Activated CD4-positive, alpha-beta T cell treated with anti-CD3 and anti-CD28 coated beads, Interleukin-2, amount 10 ng/mL, durations not matched to agents 24 days and 14 days (primary cell): Measurements from ENCODE around the gene APOBEC3G. TPM values are rescaled to one million over a fixed set of nuclear protein-coding genes. Genes with fewer than 3 reads are reported as not detected.
A peak's percentile ranks its signal among the peaks of the same experiment; 100 is the strongest.

Experiments
- DNase-seq: peaks from one replicate; pipeline ENCODE4 v3.0.0; 2022
- H3K27ac Mint-ChIP-seq: one replicate; pipeline ENCODE4 v1.8.0; 2022; ENCODE audit warnings: mild to moderate bottlenecking, mixed read lengths
- H3K27me3 Mint-ChIP-seq: one replicate; pipeline ENCODE4 v1.8.0; 2022; ENCODE audit warnings: mixed read lengths
- H3K36me3 Mint-ChIP-seq: one replicate; pipeline ENCODE4 v1.8.0; 2022; ENCODE audit warnings: low read depth, mild to moderate bottlenecking, mixed read lengths
- H3K4me1 Mint-ChIP-seq: one replicate; pipeline ENCODE4 v1.8.0; 2021; ENCODE audit warnings: mixed read lengths
- H3K4me3 Mint-ChIP-seq: one replicate; pipeline ENCODE4 v1.8.0; 2022; ENCODE audit warnings: mild to moderate bottlenecking, moderate library complexity, mixed read lengths
- H3K9me3 Mint-ChIP-seq: one replicate; pipeline ENCODE4 v1.8.0; 2021; ENCODE audit warnings: mixed read lengths
- intact Hi-C: fragments of 100-400 bp; cut with micrococcal nuclease; formaldehyde crosslinking; loops from one replicate; pipeline ENCODE4 v1.15.1; 2023
- total RNA-seq: library from RNA; stranded (reverse); gene quantifications from 2 replicates; pipeline ENCODE4 v1.2.3, GENCODE V29; 2022

The APOBEC3G gene
- total RNA-seq, 1 donor from 2014 or later, result 48.5 TPM

GRCh38 chr22:39091126-39092081, 14.3 kb downstream of the APOBEC3G start:
- Mint-ChIP-seq H3K27ac (peak overlapping the region; percentile 96), H3K4me1 (peaks cover 81% of the 10 kb centered on the region), H3K27me3 (no peaks in the 10 kb centered on the region), H3K36me3 (peaks cover 7% of the 10 kb centered on the region), H3K4me3 (peak overlapping the region; percentile 66), H3K9me3 (no peaks in the 10 kb centered on the region)
- no peak for DNase-seq
- intact Hi-C loops, result loop anchor here (2.0 kb wide), 2 partner anchors 151 to 221 kb away; no protein-coding TSS in a partner anchor

- intact Hi-C loops, result no loop called here
Observed at GRCh38 chr22:39092111-39092862, 15.2 kb downstream of the APOBEC3G start.

GRCh38 chr22:39094717-39095389, 17.8 kb downstream of the APOBEC3G start:
- H3K9me3 Mint-ChIP-seq, result no peaks in the 10 kb centered on the region
- H3K4me1 Mint-ChIP-seq, result peaks cover 86% of the 10 kb centered on the region
- H3K36me3 Mint-ChIP-seq, result peaks cover 4% of the 10 kb centered on the region
- H3K27ac Mint-ChIP-seq, result peak overlapping the region; percentile 91
- H3K27me3 Mint-ChIP-seq, result no peaks in the 10 kb centered on the region
- peak overlapping the region; percentile 63 for H3K4me3 Mint-ChIP-seq
- peak; percentile 78 for DNase-seq
- intact Hi-C loops, result loop anchor here (5.0 kb wide), 1 partner anchor 113 kb away; the partner anchor contains the start of gene APOBEC3B

More at GRCh38 chr22:39092111-39092862, 15.2 kb downstream of the APOBEC3G start:
- Mint-ChIP-seq H3K27me3 (no peaks in the 10 kb centered on the region), H3K4me1 (peaks cover 82% of the 10 kb centered on the region), H3K4me3 (peak overlapping the region; percentile 66), H3K9me3 (no peaks in the 10 kb centered on the region), H3K36me3 (peaks cover 2% of the 10 kb centered on the region), H3K27ac (peak overlapping the region; percentile 96)
- DNase-seq, result peak; percentile 71

- no peak for DNase-seq
- H3K9me3 Mint-ChIP-seq, result no peaks in the 10 kb centered on the region
- intact Hi-C loops, result loop anchor here (5.0 kb wide), 1 partner anchor 114 kb away; the partner anchor contains the start of gene APOBEC3B
- no peaks in the 10 kb centered on the region for H3K27me3 Mint-ChIP-seq
- peak overlapping the region; percentile 91 for H3K27ac Mint-ChIP-seq
- peak overlapping the region; percentile 40 for H3K4me3 Mint-ChIP-seq
- H3K4me1 Mint-ChIP-seq, result peaks cover 83% of the 10 kb centered on the region
- H3K36me3 Mint-ChIP-seq, result peaks cover 4% of the 10 kb centered on the region
Observed at GRCh38 chr22:39095971-39096370, 18.9 kb downstream of the APOBEC3G start.

GRCh38 chr22:39097098-39098020, 20.3 kb downstream of the APOBEC3G start, which contains the start of gene APOBEC3H:
Gene APOBEC3H (plus strand): TSS chr22:39097244. CDS start chr22:39100279, 3,035 bp downstream.
- intact Hi-C loops, result loop anchor here (5.0 kb wide), 1 partner anchor 115 kb away; the partner anchor contains the start of gene APOBEC3B
- H3K4me3 Mint-ChIP-seq, result peak within 1 kb of the TSS; percentile 83
- H3K9me3 Mint-ChIP-seq, result no peaks in the 10 kb centered on the region
- H3K36me3 Mint-ChIP-seq, result peaks cover 5% of the 10 kb centered on the region
- peak within 1 kb of the TSS; percentile 91 for H3K27ac Mint-ChIP-seq
- H3K27me3 Mint-ChIP-seq, result no peaks in the 10 kb centered on the region
- H3K4me1 Mint-ChIP-seq, result peaks cover 71% of the 10 kb centered on the region
- peak; percentile 84 for DNase-seq

GRCh38 chr22:39098026-39098425, 21.0 kb downstream of the APOBEC3G start:
- Mint-ChIP-seq H3K9me3 (no peaks in the 10 kb centered on the region), H3K27me3 (no peaks in the 10 kb centered on the region), H3K27ac (peak overlapping the region; percentile 91), H3K4me3 (peak overlapping the region; percentile 83), H3K4me1 (peaks cover 65% of the 10 kb centered on the region), H3K36me3 (peaks cover 7% of the 10 kb centered on the region)
- DNase-seq, result peak; percentile 63
- intact Hi-C loops, result loop anchor here (5.0 kb wide), 1 partner anchor 116 kb away; the partner anchor contains the start of gene APOBEC3B

GRCh38 chr22:39098576-39098975, 21.5 kb downstream of the APOBEC3G start:
- H3K9me3 Mint-ChIP-seq, result no peaks in the 10 kb centered on the region
- intact Hi-C loops, result loop anchor here (5.0 kb wide), 1 partner anchor 116 kb away; the partner anchor contains the start of gene APOBEC3B
- DNase-seq, result no peak
- H3K4me3 Mint-ChIP-seq, result peak overlapping the region; percentile 69
- peak overlapping the region; percentile 90 for H3K27ac Mint-ChIP-seq
- peaks cover 11% of the 10 kb centered on the region for H3K36me3 Mint-ChIP-seq
- peaks cover 61% of the 10 kb centered on the region for H3K4me1 Mint-ChIP-seq
- no peaks in the 10 kb centered on the region for H3K27me3 Mint-ChIP-seq

- intact Hi-C loops, result no loop called here
- H3K9me3 Mint-ChIP-seq, result no peaks in the 10 kb centered on the region
- no peak for DNase-seq
- no peaks in the 10 kb centered on the region for H3K27me3 Mint-ChIP-seq
- no peak overlapping the region for H3K4me3 Mint-ChIP-seq
- H3K27ac Mint-ChIP-seq, result peak overlapping the region; percentile 80
- H3K36me3 Mint-ChIP-seq, result peaks cover 10% of the 10 kb centered on the region
- H3K4me1 Mint-ChIP-seq, result peaks cover 42% of the 10 kb centered on the region
Observed at GRCh38 chr22:39101226-39101625, 24.2 kb downstream of the APOBEC3G start.

GRCh38 chr22:39103431-39103830, 26.4 kb downstream of the APOBEC3G start:
- Mint-ChIP-seq H3K27ac (no peak overlapping the region), H3K4me1 (peaks cover 25% of the 10 kb centered on the region), H3K36me3 (peaks cover 10% of the 10 kb centered on the region), H3K9me3 (no peaks in the 10 kb centered on the region), H3K27me3 (no peaks in the 10 kb centered on the region), H3K4me3 (no peak overlapping the region)
- DNase-seq, result no peak
- intact Hi-C loops, result no loop called here

GRCh38 chr22:39106326-39106725, 29.3 kb downstream of the APOBEC3G start:
- no peak overlapping the region for H3K4me3 Mint-ChIP-seq
- peaks cover 7% of the 10 kb centered on the region for H3K36me3 Mint-ChIP-seq
- DNase-seq, result no peak
- intact Hi-C loops, result no loop called here
- H3K4me1 Mint-ChIP-seq, result peaks cover 3% of the 10 kb centered on the region
- H3K27me3 Mint-ChIP-seq, result no peaks in the 10 kb centered on the region
- H3K9me3 Mint-ChIP-seq, result no peaks in the 10 kb centered on the region
- H3K27ac Mint-ChIP-seq, result no peak overlapping the region

- Mint-ChIP-seq H3K27me3 (no peaks in the 10 kb centered on the region), H3K4me3 (no peak overlapping the region), H3K36me3 (peaks cover 2% of the 10 kb centered on the region), H3K27ac (peak overlapping the region; percentile 54), H3K9me3 (no peaks in the 10 kb centered on the region), H3K4me1 (peaks cover 4% of the 10 kb centered on the region)
- DNase-seq, result no peak
- intact Hi-C loops, result no loop called here
Observed at GRCh38 chr22:39108487-39108886, 31.4 kb downstream of the APOBEC3G start.

- Mint-ChIP-seq H3K27me3 (no peaks in the 10 kb centered on the region), H3K4me3 (no peak overlapping the region), H3K4me1 (peaks cover 11% of the 10 kb centered on the region), H3K27ac (no peak overlapping the region), H3K9me3 (no peaks in the 10 kb centered on the region), H3K36me3 (no peaks in the 10 kb centered on the region)
- DNase-seq, result no peak
- intact Hi-C loops, result no loop called here
Observed at GRCh38 chr22:39109361-39109760, 32.3 kb downstream of the APOBEC3G start.
